HG02610 (cell line): ENCODE results near the gene CAB39L.
"Not testable (repeated sequence)": the region's sequence is repeated elsewhere in the genome, so short reads cannot be mapped to it uniquely, and the experiment has no call there.

Experiments
- ATAC-seq: cut with Tn5 transposase; IDR thresholded peaks from one replicate; pipeline ENCODE4 v1.9.1; 2021; ENCODE audit warnings: mild to moderate bottlenecking, moderate library complexity; ENCODE audit not compliant: unreplicated experiment

Gene CAB39L

GRCh38 chr13:49294723-49295122 is 149.1 kb downstream of the CAB39L start:
- ATAC-seq, result not testable (repeated sequence)

- no peak for ATAC-seq
Measured at GRCh38 chr13:49292742-49293486, 150.9 kb downstream of the CAB39L start.

- ATAC-seq, result no peak
Measured at GRCh38 chr13:49288458-49288857, 155.4 kb downstream of the CAB39L start.

- ATAC-seq, result no peak
Measured at GRCh38 chr13:49287995-49288394, 155.9 kb downstream of the CAB39L start.

- no peak for ATAC-seq
Measured at GRCh38 chr13:49279885-49280284, 164.0 kb downstream of the CAB39L start.

- no peak for ATAC-seq
Measured at GRCh38 chr13:49279112-49279511, 164.8 kb downstream of the CAB39L start.

GRCh38 chr13:49278211-49278610 is 165.7 kb downstream of the CAB39L start:
- ATAC-seq, result no peak

GRCh38 chr13:49272296-49272695 is 171.6 kb downstream of the CAB39L start:
- no peak for ATAC-seq

GRCh38 chr13:49271264-49271663 is 172.6 kb downstream of the CAB39L start:
- ATAC-seq, result peak; percentile 92

GRCh38 chr13:49265822-49266221 is 178.0 kb downstream of the CAB39L start:
- no peak for ATAC-seq

- ATAC-seq, result no peak
Measured at GRCh38 chr13:49262634-49263033, 181.2 kb downstream of the CAB39L start.

- ATAC-seq, result no peak
Measured at GRCh38 chr13:49259586-49259985, 184.3 kb downstream of the CAB39L start.
